RWPE1 (cell line): Measurements from ENCODE around the gene TBX15.

ENCODE experiments used
- CTCF ChIA-PET: fragments of 350-600 bp; sonication (Branson Sonifier 250); formaldehyde crosslinking; extraction: SDS; loops from one replicate; lab custom pipeline; 2021; lab: Yijun Ruan, JAX
- POLR2A ChIA-PET: fragments of 400-600 bp; formaldehyde crosslinking; extraction: SDS; loops from one replicate; lab custom pipeline; 2020; ENCODE audit warnings: antibody characterized with exemption; ENCODE audit not compliant: low non-redundant PET; lab: Yijun Ruan, JAX
- DNase-seq: peaks from one replicate; pipeline ENCODE4 v3.0.0; 2012; ENCODE audit warnings: low spot score
- H3K27ac ChIP-seq: fragments of 450-650 bp; 2 replicates; pipeline ENCODE4 v1.5.1; 2017
- TF ChIP-seq, protein P1 (sequence below): fragments of 450-650 bp; conservative IDR thresholded peaks from 2 replicates; pipeline ENCODE4 v1.5.1; 2017; ENCODE audit warnings: low read depth, mild to moderate bottlenecking

The TBX15 gene

GRCh38 chr1:119007670-119008482 is 19.7 kb upstream of the TBX15 start:
- ChIA-PET POLR2A (interaction anchor here (0.7 kb wide), 1 partner anchor 593 kb away, joined by 8 read pairs; no protein-coding TSS in a partner anchor), CTCF (interaction anchor here (0.6 to 2.1 kb wide), 10 partner anchors 11 to 854 kb away, joined by 3 to 9 read pairs (median 4); no protein-coding TSS in a partner anchor)
- no peak overlapping the region for H3K27ac ChIP-seq
- TF ChIP-seq, protein P1, sequence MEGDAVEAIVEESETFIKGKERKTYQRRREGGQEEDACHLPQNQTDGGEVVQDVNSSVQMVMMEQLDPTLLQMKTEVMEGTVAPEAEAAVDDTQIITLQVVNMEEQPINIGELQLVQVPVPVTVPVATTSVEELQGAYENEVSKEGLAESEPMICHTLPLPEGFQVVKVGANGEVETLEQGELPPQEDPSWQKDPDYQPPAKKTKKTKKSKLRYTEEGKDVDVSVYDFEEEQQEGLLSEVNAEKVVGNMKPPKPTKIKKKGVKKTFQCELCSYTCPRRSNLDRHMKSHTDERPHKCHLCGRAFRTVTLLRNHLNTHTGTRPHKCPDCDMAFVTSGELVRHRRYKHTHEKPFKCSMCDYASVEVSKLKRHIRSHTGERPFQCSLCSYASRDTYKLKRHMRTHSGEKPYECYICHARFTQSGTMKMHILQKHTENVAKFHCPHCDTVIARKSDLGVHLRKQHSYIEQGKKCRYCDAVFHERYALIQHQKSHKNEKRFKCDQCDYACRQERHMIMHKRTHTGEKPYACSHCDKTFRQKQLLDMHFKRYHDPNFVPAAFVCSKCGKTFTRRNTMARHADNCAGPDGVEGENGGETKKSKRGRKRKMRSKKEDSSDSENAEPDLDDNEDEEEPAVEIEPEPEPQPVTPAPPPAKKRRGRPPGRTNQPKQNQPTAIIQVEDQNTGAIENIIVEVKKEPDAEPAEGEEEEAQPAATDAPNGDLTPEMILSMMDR, result no peak
- DNase-seq, result no peak

- TF ChIP-seq, protein P1, result no peak
- ChIA-PET CTCF (no interaction called here), POLR2A (no interaction called here)
- H3K27ac ChIP-seq, result no peak overlapping the region
- no peak for DNase-seq
Measured at GRCh38 chr1:119007339-119007669, 19.2 kb upstream of the TBX15 start.

- TF ChIP-seq, protein P1, result no peak
- H3K27ac ChIP-seq, result no peak overlapping the region
- DNase-seq, result no peak
- ChIA-PET POLR2A (no interaction called here), CTCF (interaction anchor here (0.8 kb wide), 1 partner anchor 929 kb away, joined by 4 read pairs; no protein-coding TSS in a partner anchor)
Measured at GRCh38 chr1:119006406-119007279, 18.5 kb upstream of the TBX15 start.

DNA sequence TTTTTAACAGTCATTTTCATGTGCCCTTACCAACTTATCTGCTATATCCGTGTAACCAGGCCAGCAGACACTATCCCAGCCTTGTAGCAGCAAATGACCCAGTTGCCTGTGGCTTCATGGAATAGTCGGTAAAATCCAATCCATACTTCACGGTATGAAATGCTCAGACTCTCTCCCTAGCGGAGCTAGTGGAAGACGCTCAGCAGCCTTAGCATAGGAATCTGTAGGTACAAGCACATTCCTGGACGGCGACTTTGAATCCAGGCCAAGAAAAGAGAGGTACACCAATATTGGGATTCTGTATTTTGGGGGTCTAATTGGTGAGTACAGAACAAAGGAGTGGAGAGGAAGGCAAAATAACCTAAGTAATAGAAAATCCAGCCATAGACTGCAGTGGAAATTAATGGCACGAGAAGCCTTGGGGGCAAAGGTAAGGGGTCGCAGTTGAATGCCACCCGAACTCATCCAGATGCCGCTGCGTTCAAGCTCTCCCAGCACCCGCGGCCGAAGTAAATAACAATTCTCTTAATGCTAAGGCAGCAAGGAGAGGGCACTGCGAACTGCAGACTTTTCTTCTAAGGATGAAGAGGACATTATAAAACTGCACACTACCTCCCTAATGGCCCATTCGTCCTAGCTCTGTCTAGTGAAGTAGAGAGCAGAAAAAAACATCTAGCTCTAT is 17.7 kb upstream of the TBX15 start:
- POLR2A ChIA-PET, result no interaction called here

DNA sequence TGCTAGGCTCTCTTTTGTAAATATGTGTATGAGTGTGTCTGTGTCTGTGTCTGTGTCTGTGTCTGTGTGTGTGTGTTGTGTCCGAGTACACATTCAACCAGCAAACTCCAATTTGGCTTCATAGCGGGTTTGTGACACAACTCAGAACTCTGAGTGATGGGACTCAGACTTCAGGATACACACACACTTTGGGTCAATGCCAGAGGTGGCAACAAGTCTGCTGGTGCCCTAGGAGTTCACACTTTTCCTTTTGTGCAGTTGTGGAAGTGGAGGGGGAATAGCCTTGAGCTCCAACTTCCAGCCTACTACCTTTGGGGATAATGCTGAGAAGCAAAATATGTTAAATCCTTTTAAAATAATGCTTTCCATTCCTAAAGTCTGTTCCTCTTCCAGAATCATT is 16.6 kb upstream of the TBX15 start:
- ChIA-PET POLR2A (no interaction called here), CTCF (no interaction called here)
- no peak overlapping the region for H3K27ac ChIP-seq
- DNase-seq, result no peak
- TF ChIP-seq, protein P1, result no peak

More for the DNA sequence above, 17.7 kb upstream of the TBX15 start:
- TF ChIP-seq, protein P1, result no peak
- no peak for DNase-seq
- H3K27ac ChIP-seq, result no peak overlapping the region
- CTCF ChIA-PET, result interaction anchor here (0.8 kb wide), 1 partner anchor 928 kb away, joined by 4 read pairs; no protein-coding TSS in a partner anchor

DNA sequence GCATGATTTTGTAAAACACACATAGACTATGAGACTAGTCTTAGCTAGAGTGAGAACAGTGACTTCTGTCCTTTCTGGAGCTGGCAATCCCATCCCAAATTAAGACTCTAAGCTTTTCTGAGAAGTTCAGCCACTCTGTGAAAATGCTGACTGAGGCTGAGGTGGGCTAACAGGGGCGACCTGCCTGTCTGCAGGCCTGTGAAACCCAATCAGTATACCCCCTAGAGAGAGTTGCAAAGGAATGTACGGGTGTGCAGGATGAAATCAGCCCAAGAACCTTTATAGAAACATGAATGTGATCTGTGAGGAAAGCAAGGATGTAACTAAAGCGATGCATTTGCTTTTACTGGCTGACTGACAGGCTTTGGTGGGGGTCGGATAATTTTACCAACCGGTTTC is 16.0 kb upstream of the TBX15 start:
- CTCF ChIA-PET, result no interaction called here
- no peak for DNase-seq
- POLR2A ChIA-PET, result no interaction called here
- TF ChIP-seq, protein P1, result no peak
- no peak overlapping the region for H3K27ac ChIP-seq
